ENCODE data around the gene ABCE1.
A peak's percentile ranks its signal among the peaks of the same experiment; 100 is the strongest.

Gene ABCE1

GRCh38 chr4:145097821-145098674 lies at the start of gene ABCE1, which contains the start of gene ANAPC10:
TSS of gene ABCE1 (plus strand) at chr4:145098311. CDS start at chr4:145104413, 6,102 bp downstream.
TSS of gene ANAPC10 (minus strand) at chr4:145098196. CDS start at chr4:145096099, 2,097 bp downstream.
- peak; percentile 69 to 86 for DNase-seq

GRCh38 chr4:145048817-145049216 lies 49.3 kb upstream of the ABCE1 start:
- no peak for DNase-seq

- no peak for DNase-seq
Observed at GRCh38 chr4:145049241-145049640, 48.9 kb upstream of the ABCE1 start.

GRCh38 chr4:145055533-145056257 lies 42.4 kb upstream of the ABCE1 start:
- no peak for DNase-seq

- no peak for DNase-seq
Observed at GRCh38 chr4:145056325-145057130, 41.6 kb upstream of the ABCE1 start.

GRCh38 chr4:145058256-145058655 lies 39.9 kb upstream of the ABCE1 start:
- DNase-seq = no peak

- DNase-seq = no peak
Observed at GRCh38 chr4:145061318-145061920, 36.7 kb upstream of the ABCE1 start.

GRCh38 chr4:145066063-145066501 lies 32.0 kb upstream of the ABCE1 start:
- no peak for DNase-seq

GRCh38 chr4:145069361-145069760 lies 28.8 kb upstream of the ABCE1 start:
- no peak for DNase-seq

GRCh38 chr4:145071560-145071959 lies 26.6 kb upstream of the ABCE1 start:
- DNase-seq = no peak

GRCh38 chr4:145075742-145076468 lies 22.2 kb upstream of the ABCE1 start:
- DNase-seq = no peak

GRCh38 chr4:145076469-145076855 lies 21.6 kb upstream of the ABCE1 start:
- DNase-seq = no peak

GRCh38 chr4:145081756-145082155 lies 16.4 kb upstream of the ABCE1 start:
- no peak for DNase-seq

GRCh38 chr4:145083891-145084605 lies 14.1 kb upstream of the ABCE1 start:
- DNase-seq = no peak

GRCh38 chr4:145090380-145090779 lies 7.7 kb upstream of the ABCE1 start:
- no peak for DNase-seq

GRCh38 chr4:145093638-145094037 lies 4.5 kb upstream of the ABCE1 start:
- DNase-seq = no peak

- no peak for DNase-seq
Observed at GRCh38 chr4:145097331-145097820, 735 bp upstream of the ABCE1 start.

GRCh38 chr4:145098675-145099037 lies 545 bp downstream of the ABCE1 start:
- DNase-seq = peak in 1 of 2 experiments; percentile 41

- DNase-seq = no peak
Observed at GRCh38 chr4:145099653-145100052, 1.5 kb downstream of the ABCE1 start.

- no peak for DNase-seq
Observed at GRCh38 chr4:145101091-145101490, 3.0 kb downstream of the ABCE1 start.

GRCh38 chr4:145102619-145103018 lies 4.5 kb downstream of the ABCE1 start:
- no peak for DNase-seq
